Stimulated activated memory B cell treated with anti-CD40 and anti-IgM and Interleukin-4, amounts not matched to agents 10 μg/mL and 1 μg/mL and 100 μg/mL, for 72 hours (primary cell): Measurements from ENCODE around the gene IMMT.

Source experiments
- ATAC-seq: fragments of 150-1000 bp; cut with Tn5 transposase; 2 replicates; pipeline ENCODE4 v1.10.0; 2021
- H3K27ac Mint-ChIP-seq: one replicate; pipeline ENCODE4 v1.8.0; 2022; ENCODE audit warnings: mild to moderate bottlenecking, mixed read lengths
- H3K27me3 Mint-ChIP-seq: one replicate; pipeline ENCODE4 v1.8.0; 2022; ENCODE audit warnings: mixed read lengths
- H3K36me3 Mint-ChIP-seq: one replicate; pipeline ENCODE4 v1.8.0; 2022; ENCODE audit warnings: mixed read lengths
- H3K4me1 Mint-ChIP-seq: one replicate; pipeline ENCODE4 v1.8.0; 2022; ENCODE audit warnings: mixed read lengths
- H3K4me3 Mint-ChIP-seq: one replicate; pipeline ENCODE4 v1.8.0; 2022; ENCODE audit warnings: mild to moderate bottlenecking, moderate library complexity, mixed read lengths
- H3K9me3 Mint-ChIP-seq: one replicate; pipeline ENCODE4 v1.8.0; 2022; ENCODE audit warnings: mixed read lengths

IMMT gene

DNA sequence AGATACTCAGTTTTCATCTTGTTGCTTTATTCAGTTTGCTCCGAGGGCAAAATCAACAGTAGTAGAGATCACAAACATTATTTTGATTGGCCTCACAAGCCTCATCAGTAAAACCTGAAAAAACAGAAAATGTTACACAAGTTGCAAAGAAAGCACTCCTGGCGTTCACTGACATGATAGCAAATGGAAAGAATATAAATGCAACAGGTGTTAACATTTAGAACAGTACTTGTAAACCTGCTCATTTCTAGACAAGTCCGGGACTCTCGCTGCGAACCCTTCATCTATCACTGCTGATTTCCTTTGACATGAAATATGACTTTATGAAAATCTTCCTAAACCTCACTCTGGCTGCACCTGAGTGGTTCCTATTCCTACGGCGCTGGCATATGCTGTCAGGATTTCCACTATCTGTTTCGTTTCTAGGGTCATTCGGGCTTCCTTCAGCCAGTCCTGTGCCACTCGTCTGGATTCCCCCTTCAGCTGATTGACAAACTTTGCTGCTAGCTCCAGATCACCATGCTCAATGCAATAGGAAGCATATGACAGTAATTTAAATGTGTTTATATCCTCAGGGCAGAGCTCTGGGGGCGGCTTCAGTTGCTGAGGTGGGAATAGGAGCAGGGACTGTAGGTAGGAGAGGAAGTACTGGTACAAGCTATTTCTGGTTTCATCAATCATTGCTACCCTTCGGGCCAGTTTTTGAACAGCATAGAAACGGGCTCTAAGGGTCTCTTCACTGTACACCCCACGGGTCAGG is 51.2 kb downstream of the IMMT start:
- peaks cover 62% of the 10 kb centered on the region for H3K36me3 Mint-ChIP-seq
- no peak for ATAC-seq
- no peaks in the 10 kb centered on the region for H3K27me3 Mint-ChIP-seq
- H3K4me1 Mint-ChIP-seq, result no peaks in the 10 kb centered on the region
- no peaks in the 10 kb centered on the region for H3K9me3 Mint-ChIP-seq
- no peak overlapping the region for H3K27ac Mint-ChIP-seq
- H3K4me3 Mint-ChIP-seq, result no peak overlapping the region

GRCh38 chr2:86143307-86143706 is 52.0 kb downstream of the IMMT start:
- ATAC-seq, result no peak
- Mint-ChIP-seq H3K27ac (no peak overlapping the region), H3K4me1 (no peaks in the 10 kb centered on the region), H3K4me3 (no peak overlapping the region), H3K9me3 (no peaks in the 10 kb centered on the region), H3K36me3 (peaks cover 64% of the 10 kb centered on the region), H3K27me3 (no peaks in the 10 kb centered on the region)

- no peaks in the 10 kb centered on the region for H3K9me3 Mint-ChIP-seq
- no peaks in the 10 kb centered on the region for H3K27me3 Mint-ChIP-seq
- no peaks in the 10 kb centered on the region for H3K4me1 Mint-ChIP-seq
- no peak overlapping the region for H3K4me3 Mint-ChIP-seq
- H3K36me3 Mint-ChIP-seq, result peaks cover 65% of the 10 kb centered on the region
- ATAC-seq, result no peak
- no peak overlapping the region for H3K27ac Mint-ChIP-seq
These were observed 52.6 kb downstream of the IMMT start for GRCh38 chr2:86142436-86143257.

DNA sequence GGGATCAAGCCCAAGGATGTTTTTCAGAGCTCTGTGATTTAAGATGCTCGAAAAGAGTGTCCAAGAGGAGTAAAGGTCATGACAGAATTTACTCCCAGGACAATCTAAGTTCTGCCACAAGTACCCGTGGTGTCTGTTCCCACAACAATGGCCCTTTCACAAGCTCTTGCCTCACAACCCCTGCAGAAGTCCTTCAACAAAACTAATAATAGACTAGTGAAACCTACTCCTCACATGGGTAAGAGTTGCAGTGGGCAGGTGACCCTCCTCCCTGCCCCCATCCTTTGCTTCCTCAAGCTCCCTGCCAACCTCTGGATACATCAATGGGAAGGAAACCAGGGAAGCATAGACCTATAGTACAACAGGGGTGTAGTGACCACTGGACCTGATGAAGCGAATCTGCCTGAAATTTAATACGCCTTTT is 54.3 kb downstream of the IMMT start:
- Mint-ChIP-seq H3K27me3 (no peaks in the 10 kb centered on the region), H3K4me1 (no peaks in the 10 kb centered on the region), H3K36me3 (peaks cover 71% of the 10 kb centered on the region), H3K9me3 (no peaks in the 10 kb centered on the region), H3K27ac (no peak overlapping the region), H3K4me3 (no peak overlapping the region)
- ATAC-seq, result no peak

- Mint-ChIP-seq H3K4me1 (no peaks in the 10 kb centered on the region), H3K4me3 (no peak overlapping the region), H3K27ac (no peak overlapping the region), H3K36me3 (peaks cover 77% of the 10 kb centered on the region), H3K27me3 (no peaks in the 10 kb centered on the region), H3K9me3 (no peaks in the 10 kb centered on the region)
- ATAC-seq, result no peak
These were observed 55.3 kb downstream of the IMMT start for GRCh38 chr2:86139981-86140380.

DNA sequence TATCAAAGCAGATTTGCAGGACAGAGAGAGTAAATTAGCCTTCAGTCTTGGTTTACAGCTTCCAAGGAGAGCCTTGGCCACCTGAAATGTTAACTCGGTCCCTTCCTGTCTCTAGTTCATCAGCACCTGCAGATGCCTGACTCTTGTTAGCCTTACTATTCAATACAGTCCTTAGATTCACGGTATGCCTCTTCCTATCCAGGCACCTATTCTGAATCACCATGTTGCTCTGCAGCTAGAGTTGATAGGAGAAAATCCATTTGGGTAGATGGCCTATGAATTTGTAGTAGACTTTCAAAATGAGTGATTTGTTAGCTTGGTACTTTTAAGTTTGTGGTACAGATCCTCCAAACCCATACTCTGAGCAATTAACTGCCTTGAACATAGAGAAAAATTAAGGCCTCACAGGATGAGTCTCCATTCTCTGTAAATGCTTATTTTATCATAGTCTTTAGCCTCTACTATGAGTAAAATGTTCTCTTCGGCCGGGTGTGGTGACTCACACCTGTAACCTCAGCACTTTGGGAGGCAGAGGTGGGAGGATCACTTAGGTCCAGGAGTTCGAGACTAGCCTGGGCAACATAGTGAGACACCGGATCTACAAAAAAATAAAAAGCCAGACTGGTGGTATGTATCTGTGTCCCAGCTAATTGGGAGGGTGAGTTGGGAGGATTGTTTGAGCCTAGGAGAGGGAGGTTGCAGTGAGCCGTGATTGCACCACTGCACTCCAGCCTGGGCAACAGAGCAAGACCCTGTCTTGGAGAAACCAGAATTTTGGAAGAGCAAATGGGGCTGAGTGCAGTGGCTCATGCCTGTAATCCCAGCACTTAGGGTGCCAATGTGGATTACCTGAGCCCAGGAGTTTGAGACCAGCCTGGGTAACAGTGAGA is 56.3 kb downstream of the IMMT start:
- ATAC-seq, result no peak
- Mint-ChIP-seq H3K27me3 (no peaks in the 10 kb centered on the region), H3K4me1 (no peaks in the 10 kb centered on the region), H3K4me3 (no peak overlapping the region), H3K36me3 (peaks cover 75% of the 10 kb centered on the region), H3K9me3 (no peaks in the 10 kb centered on the region), H3K27ac (no peak overlapping the region)

DNA sequence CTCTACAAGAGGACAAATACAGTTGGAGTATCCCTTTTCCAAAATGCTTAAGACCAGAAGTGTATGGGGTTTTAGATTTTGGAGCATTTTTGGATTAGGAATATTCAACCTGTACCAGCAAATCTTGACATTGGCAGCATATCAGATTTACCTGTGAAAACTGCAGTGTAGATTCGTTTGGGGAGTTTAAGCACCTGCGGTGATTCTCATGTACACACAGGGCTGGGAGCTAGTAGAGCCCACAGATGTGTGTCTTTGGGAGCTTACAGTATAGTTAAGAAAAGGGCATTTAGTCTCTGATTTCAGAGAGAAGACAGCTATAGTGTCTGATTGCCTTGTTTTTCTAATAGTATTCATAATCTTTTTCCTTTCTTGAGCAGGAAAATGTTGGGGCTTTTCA is 59.1 kb downstream of the IMMT start:
- no peak for ATAC-seq
- H3K36me3 Mint-ChIP-seq, result peaks cover 84% of the 10 kb centered on the region
- no peaks in the 10 kb centered on the region for H3K27me3 Mint-ChIP-seq
- H3K27ac Mint-ChIP-seq, result no peak overlapping the region
- H3K4me1 Mint-ChIP-seq, result no peaks in the 10 kb centered on the region
- H3K4me3 Mint-ChIP-seq, result no peak overlapping the region
- no peaks in the 10 kb centered on the region for H3K9me3 Mint-ChIP-seq

- Mint-ChIP-seq H3K27me3 (no peaks in the 10 kb centered on the region), H3K27ac (no peak overlapping the region), H3K36me3 (peaks cover 80% of the 10 kb centered on the region), H3K4me3 (no peak overlapping the region), H3K9me3 (no peaks in the 10 kb centered on the region), H3K4me1 (no peaks in the 10 kb centered on the region)
- no peak for ATAC-seq
These were observed 59.6 kb downstream of the IMMT start for GRCh38 chr2:86135653-86136052.

- Mint-ChIP-seq H3K4me1 (peaks cover 7% of the 10 kb centered on the region), H3K27me3 (no peaks in the 10 kb centered on the region), H3K27ac (peak overlapping the region; percentile 6), H3K4me3 (no peak overlapping the region), H3K36me3 (peaks cover 74% of the 10 kb centered on the region), H3K9me3 (no peaks in the 10 kb centered on the region)
- no peak for ATAC-seq
These were observed 60.6 kb downstream of the IMMT start for GRCh38 chr2:86134709-86135108.

DNA sequence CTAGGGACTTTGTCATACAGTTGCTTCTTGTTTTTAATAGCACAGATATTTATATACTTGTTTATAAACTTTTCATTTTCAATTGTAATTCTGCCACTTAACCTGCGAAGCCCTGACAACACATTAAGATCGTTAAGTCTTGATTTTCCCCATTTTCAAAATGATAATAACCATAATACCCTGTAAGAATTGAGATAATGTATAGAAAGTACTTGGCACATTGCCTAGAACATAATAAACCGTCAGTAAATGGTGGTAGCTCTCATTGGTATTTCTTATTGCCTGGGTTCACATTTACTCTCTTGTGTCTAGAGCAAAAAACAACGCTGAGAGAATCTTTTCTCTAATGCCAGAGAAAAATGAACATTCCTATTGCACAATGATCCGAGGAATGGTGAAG is 70.6 kb downstream of the IMMT start:
- no peak overlapping the region for H3K27ac Mint-ChIP-seq
- H3K27me3 Mint-ChIP-seq, result no peaks in the 10 kb centered on the region
- ATAC-seq, result no peak
- H3K4me3 Mint-ChIP-seq, result no peak overlapping the region
- peaks cover 10% of the 10 kb centered on the region for H3K4me1 Mint-ChIP-seq
- no peaks in the 10 kb centered on the region for H3K9me3 Mint-ChIP-seq
- peaks cover 70% of the 10 kb centered on the region for H3K36me3 Mint-ChIP-seq

GRCh38 chr2:86123328-86123925 is 71.8 kb downstream of the IMMT start:
- no peak for ATAC-seq
- Mint-ChIP-seq H3K9me3 (no peaks in the 10 kb centered on the region), H3K27me3 (no peaks in the 10 kb centered on the region), H3K4me3 (no peak overlapping the region), H3K36me3 (peaks cover 68% of the 10 kb centered on the region), H3K4me1 (no peaks in the 10 kb centered on the region), H3K27ac (no peak overlapping the region)

DNA sequence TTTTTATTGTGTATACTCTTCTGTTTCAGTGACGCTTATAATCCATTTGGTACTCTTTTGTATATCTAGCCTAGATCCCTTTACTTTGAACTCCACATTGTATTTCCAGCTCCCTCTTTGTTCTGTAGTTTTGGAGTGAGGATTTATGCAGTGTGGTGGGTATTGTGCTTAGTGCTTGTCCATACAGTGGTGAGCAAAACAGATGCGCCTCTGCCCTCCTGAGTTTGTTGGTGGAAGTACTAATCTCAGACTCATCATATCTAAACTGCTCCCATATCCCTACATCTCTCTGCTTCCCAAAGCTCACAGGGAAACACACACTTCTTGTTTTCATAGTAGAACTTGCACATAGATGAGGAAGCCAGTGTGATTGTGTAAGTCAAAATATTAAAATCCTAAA is 77.1 kb downstream of the IMMT start:
- H3K36me3 Mint-ChIP-seq, result peaks cover 71% of the 10 kb centered on the region
- no peaks in the 10 kb centered on the region for H3K27me3 Mint-ChIP-seq
- H3K27ac Mint-ChIP-seq, result no peak overlapping the region
- no peaks in the 10 kb centered on the region for H3K9me3 Mint-ChIP-seq
- no peak overlapping the region for H3K4me3 Mint-ChIP-seq
- no peak for ATAC-seq
- H3K4me1 Mint-ChIP-seq, result no peaks in the 10 kb centered on the region

DNA sequence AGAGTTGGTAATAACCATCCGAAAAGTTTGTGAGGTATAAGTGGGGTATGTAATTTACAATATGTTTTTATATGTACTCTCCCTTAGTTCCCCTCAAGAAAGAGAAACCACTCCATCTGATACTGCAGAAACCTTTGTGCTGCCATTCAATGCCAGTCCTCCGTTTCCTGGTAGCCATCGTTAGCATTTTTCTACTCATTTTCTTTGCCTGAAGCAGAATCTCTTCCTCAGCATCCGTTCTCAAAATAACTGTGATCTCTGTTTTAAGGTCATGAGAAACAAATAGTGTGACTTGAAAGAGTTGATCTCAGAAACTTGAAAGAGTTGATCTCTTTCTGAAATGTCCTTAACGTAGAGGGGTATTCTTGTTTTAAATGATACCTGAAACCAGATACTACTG is 88.2 kb downstream of the IMMT start:
- H3K4me1 Mint-ChIP-seq, result peaks cover 44% of the 10 kb centered on the region
- peaks cover 51% of the 10 kb centered on the region for H3K36me3 Mint-ChIP-seq
- ATAC-seq, result no peak

DNA sequence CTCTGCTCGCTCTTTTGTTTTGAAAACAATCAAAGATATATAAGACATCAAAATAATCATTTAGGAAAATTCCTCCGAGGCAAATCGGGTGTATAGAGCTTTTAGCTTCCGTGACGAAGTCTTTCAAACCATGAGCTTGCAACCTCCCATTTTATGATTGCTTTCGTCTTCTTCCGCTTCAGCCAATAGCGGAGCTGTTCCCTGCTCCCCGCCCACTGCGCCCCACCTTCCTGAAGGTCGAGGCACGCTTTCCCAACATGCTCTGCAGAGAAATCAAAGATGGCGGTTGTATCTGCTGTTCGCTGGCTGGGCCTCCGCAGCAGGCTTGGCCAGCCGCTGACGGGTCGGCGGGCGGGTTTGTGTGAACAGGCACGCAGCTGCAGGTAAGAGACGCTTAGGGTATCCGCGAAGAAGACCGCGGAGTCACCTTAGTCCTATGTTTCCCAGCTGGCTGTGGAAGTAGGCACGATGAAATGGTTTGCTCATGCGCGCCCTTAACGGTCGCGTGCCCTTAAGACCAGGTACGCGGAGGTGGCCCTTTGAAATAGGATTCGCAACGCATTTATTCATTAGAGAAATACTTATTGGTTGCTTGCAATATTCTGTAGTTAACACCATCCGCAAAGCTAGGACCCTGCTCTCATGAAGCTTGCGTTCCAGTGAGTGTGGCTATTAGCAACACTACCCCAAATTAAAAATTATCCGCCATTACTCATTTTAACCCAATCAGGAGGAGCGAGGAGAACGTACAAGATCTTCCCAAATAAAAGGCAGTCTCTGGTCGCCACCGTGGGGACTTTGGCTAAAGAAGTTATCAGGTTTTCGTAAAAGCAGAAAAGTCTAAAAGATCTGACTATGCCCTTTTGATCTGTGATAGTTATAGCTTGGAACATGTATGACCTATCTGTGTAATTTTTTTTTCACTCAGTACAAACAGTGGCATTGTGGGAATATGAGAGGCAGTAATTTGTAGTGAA is 89.0 kb downstream of the IMMT start, which contains the start of gene PTCD3:
Gene PTCD3, plus strand, starts transcription at position 267 of the 977 bp plus-strand sequence. Its CDS starts 13 bp downstream, at position 280.
- peaks cover 55% of the 10 kb centered on the region for H3K36me3 Mint-ChIP-seq
- no peaks in the 10 kb centered on the region for H3K9me3 Mint-ChIP-seq
- peak within 1 kb of the TSS; percentile 99 for H3K27ac Mint-ChIP-seq
- H3K27me3 Mint-ChIP-seq, result no peaks in the 10 kb centered on the region
- peak; percentile 96 for ATAC-seq
- peaks cover 50% of the 10 kb centered on the region for H3K4me1 Mint-ChIP-seq
- H3K4me3 Mint-ChIP-seq, result peak within 1 kb of the TSS; percentile 90

More for the DNA sequence above, 88.2 kb downstream of the IMMT start:
- Mint-ChIP-seq H3K4me3 (peak overlapping the region; percentile 90), H3K27me3 (no peaks in the 10 kb centered on the region), H3K9me3 (no peaks in the 10 kb centered on the region), H3K27ac (peak overlapping the region; percentile 99)
